Esophagus muscularis mucosa (tissue), 4 donors: Measurements from ENCODE around the gene COL3A1. TPM values are rescaled to one million over a fixed set of nuclear protein-coding genes. Genes with fewer than 3 reads are reported as not detected.

Experiments
- DNase-seq: peaks from one replicate; pipeline ENCODE4 v3.0.0-alpha.2; 2017; ENCODE audit errors: extremely low spot score
- H3K27ac ChIP-seq, 4 donors: fragments of 200-600 bp; sonication (generic); replicated peaks in 1 of 4; 1 replicate in 3 of 4; 2 replicates in 1 of 4; pipeline ENCODE4 v1.5.1; 2016 to 2019; ENCODE audit warnings: mild to moderate bottlenecking in 1 of 4
- H3K27me3 ChIP-seq, 4 donors: fragments of 200-600 bp; sonication (generic); one replicate each; pipeline versions ENCODE4 v1.5.1 to v1.6.0; 2016 to 2019
- H3K36me3 ChIP-seq, 4 donors: fragments of 200-600 bp; sonication (generic); one replicate each; pipeline ENCODE4 v1.5.1; 2016 to 2019
- H3K4me1 ChIP-seq, 4 donors: fragments of 200-600 bp; sonication (generic); one replicate each; pipeline ENCODE4 v1.5.1; 2016 to 2019
- H3K4me3 ChIP-seq, 4 donors: fragments of 200-600 bp; sonication (generic); 1 replicate in 2 of 4; 2 replicates in 2 of 4; pipeline ENCODE4 v1.5.1; 2016 to 2019; ENCODE audit warnings: mild to moderate bottlenecking in 4 of 4, moderate library complexity in 1 of 4
- H3K9me3 ChIP-seq, 4 donors: fragments of 200-600 bp; sonication (generic); 1 replicate in 3 of 4; 2 replicates in 1 of 4; pipeline ENCODE4 v1.5.1; 2016 to 2019
- EP300 ChIP-seq: sonication (generic); formaldehyde crosslinking; IDR thresholded peaks from one replicate; pipeline ENCODE4 v1.6.1; 2017; ENCODE audit warnings: antibody characterized with exemption
- POLR2A ChIP-seq: fragments of 450-650 bp; IDR thresholded peaks from one replicate; pipeline ENCODE4 v1.6.1; 2017; ENCODE audit warnings: antibody characterized with exemption, moderate library complexity, mild to moderate bottlenecking, low read depth
- POLR2AphosphoS5 ChIP-seq, 2 donors: sonication (generic); formaldehyde crosslinking; IDR thresholded peaks; one replicate each; pipeline ENCODE4 v1.6.1; 2017; ENCODE audit warnings: antibody characterized with exemption in 2 of 2
- WGBS: methylation state at CpG from one replicate; pipeline ENCODE4 v1.1.5; 2018; 5-methylcytosine and 5-hydroxymethylcytosine counted together
- intact Hi-C: fragments of 100-400 bp; cut with DNase I; formaldehyde crosslinking; loops from one replicate; pipeline ENCODE4 v1.15.1; 2023
- total RNA-seq, 4 donors: library from RNA; depleted of rRNA; stranded (reverse); fragments of >200 nt; gene quantifications; one replicate each; pipeline versions ENCODE4 v1.1.0 to v1.2.1, GENCODE V29; 2016
- TF ChIP-seq, protein P1 (sequence below), 3 experiments: fragments of 200-600 bp in 2 of 3; fragments of 450-650 bp in 1 of 3; sonication (generic) in 2 of 3; IDR thresholded peaks; one replicate each; pipeline ENCODE4 v1.5.1; 2017 to 2019; ENCODE audit warnings: antibody characterized with exemption in 3 of 3, mild to moderate bottlenecking in 2 of 3, moderate library complexity in 1 of 3

COL3A1 gene
- total RNA-seq, 4 donors from 2014 or later = 182 to 480 (median 236) TPM

DNA sequence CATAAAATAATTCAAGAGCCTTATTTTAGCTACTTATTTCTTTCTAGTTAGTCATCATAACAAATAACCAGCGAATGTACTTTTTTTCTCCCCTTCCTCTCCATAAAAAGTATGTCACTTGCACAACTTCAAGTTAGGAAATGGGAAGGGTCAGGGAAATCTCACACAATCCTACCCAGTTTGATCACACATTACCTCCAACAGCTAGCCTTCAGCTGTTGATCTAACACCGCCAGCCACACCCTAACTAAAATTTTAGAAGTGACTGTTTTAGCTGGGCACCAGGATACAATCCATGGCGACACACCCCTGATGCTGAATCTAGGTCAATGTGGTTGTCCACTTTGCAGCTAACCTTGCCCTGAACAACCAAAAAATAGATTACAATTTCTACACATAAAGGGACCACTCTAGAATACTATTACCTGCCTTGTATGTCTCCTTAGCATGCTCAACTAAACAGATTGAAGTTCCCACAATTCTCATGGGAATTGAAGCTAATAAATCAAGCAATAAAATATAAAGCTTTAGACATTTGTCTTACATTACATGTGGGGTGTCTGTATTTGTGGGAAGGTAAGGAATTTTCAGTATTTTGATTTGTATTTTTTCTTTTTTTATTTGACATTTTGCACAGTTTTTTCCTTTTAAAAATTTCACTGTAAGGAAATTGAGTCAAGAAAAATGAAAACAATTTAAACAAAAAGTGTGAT lies 7.3 kb upstream of the COL3A1 start:
- intact Hi-C loops = no loop called here
- Histone ChIP-seq H3K4me3 (no peak overlapping the region), H3K9me3 (no peaks in the 10 kb centered on the region), H3K36me3 (no peaks in the 10 kb centered on the region), H3K27ac (peak overlapping the region in 2 of 4 donors; percentile 0 to 32), H3K27me3 (no peaks in the 10 kb centered on the region), H3K4me1 (peaks cover 0 to 33% (median 19%) of the 10 kb centered on the region in 4 donors)
- DNase-seq = no peak
- TF ChIP-seq POLR2AphosphoS5 (IDR thresholded peaks at IDR 0.05) (no peak), POLR2A (no peak), EP300 (no peak)
- TF ChIP-seq, protein P1, sequence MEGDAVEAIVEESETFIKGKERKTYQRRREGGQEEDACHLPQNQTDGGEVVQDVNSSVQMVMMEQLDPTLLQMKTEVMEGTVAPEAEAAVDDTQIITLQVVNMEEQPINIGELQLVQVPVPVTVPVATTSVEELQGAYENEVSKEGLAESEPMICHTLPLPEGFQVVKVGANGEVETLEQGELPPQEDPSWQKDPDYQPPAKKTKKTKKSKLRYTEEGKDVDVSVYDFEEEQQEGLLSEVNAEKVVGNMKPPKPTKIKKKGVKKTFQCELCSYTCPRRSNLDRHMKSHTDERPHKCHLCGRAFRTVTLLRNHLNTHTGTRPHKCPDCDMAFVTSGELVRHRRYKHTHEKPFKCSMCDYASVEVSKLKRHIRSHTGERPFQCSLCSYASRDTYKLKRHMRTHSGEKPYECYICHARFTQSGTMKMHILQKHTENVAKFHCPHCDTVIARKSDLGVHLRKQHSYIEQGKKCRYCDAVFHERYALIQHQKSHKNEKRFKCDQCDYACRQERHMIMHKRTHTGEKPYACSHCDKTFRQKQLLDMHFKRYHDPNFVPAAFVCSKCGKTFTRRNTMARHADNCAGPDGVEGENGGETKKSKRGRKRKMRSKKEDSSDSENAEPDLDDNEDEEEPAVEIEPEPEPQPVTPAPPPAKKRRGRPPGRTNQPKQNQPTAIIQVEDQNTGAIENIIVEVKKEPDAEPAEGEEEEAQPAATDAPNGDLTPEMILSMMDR (IDR thresholded peaks at IDR 0.05) = no peak
- WGBS = 92% methylated on average over 3 of the region's 3 CpGs

DNA sequence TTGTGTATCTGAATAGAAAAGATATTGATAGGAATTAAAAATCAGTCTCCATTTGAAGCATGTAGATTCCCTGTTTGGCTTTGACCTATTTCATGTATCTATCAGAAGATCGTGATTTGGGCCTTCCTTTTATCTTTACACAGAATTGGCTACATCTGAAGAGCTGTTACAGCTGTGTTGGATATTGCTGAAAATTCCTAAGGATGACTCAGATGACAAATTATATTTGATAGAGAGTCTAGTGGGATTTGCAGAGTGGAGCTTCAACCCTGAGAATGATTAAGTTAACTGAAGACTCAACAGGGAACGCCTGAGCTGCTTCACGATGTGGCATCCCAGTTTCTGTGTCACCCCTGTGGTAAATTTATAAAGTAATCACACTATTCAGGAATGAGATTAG lies 4.9 kb upstream of the COL3A1 start:
- Histone ChIP-seq H3K27ac (peak overlapping the region; percentile 35 to 79 (median 37)), H3K4me3 (no peak overlapping the region), H3K36me3 (no peaks in the 10 kb centered on the region), H3K27me3 (no peaks in the 10 kb centered on the region), H3K9me3 (no peaks in the 10 kb centered on the region), H3K4me1 (peaks cover 0 to 47% (median 31%) of the 10 kb centered on the region in 4 donors)
- DNase-seq = no peak
- 42% methylated on average over 3 of the region's 3 CpGs for WGBS
- intact Hi-C loops = no loop called here
- TF ChIP-seq POLR2AphosphoS5 (IDR thresholded peaks at IDR 0.05) = peak in 1 of 2 donors; percentile 14
- TF ChIP-seq, protein P1 (IDR thresholded peaks at IDR 0.05) = no peak

DNA sequence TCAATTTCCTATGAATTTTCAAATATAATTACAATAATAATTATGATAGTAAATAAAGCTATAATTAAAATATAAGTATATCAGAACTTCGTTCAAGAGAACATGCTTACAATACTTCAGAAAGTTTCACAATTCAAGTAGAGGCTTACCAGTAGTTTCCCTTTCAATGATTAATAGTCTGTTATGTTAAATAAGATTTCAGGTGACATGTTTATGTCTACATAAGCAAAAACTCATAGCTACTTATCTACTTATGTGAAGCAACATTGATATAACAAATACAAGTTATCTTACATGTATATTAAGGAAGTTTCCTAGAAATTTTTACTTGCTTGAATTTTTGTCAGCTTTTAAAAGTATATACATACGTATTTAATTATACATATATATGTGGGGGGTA lies 4.5 kb upstream of the COL3A1 start:
- H3K4me1 ChIP-seq = peaks cover 0 to 47% (median 31%) of the 10 kb centered on the region in 4 donors
- DNase-seq = no peak
- 61% methylated on average over 2 of the region's 2 CpGs for WGBS
- no peak overlapping the region for H3K4me3 ChIP-seq
- H3K9me3 ChIP-seq = no peaks in the 10 kb centered on the region
- no peaks in the 10 kb centered on the region for H3K27me3 ChIP-seq
- peak overlapping the region; percentile 35 to 79 (median 37) for H3K27ac ChIP-seq
- TF ChIP-seq POLR2AphosphoS5 (IDR thresholded peaks at IDR 0.05) (no peak), POLR2A (no peak), EP300 (no peak)
- TF ChIP-seq, protein P1 (IDR thresholded peaks at IDR 0.05) = no peak
- intact Hi-C loops = loop anchor here (10.0 kb wide), 2 partner anchors 75 to 675 kb away; partner anchors contain the start of gene GULP1
- no peaks in the 10 kb centered on the region for H3K36me3 ChIP-seq

DNA sequence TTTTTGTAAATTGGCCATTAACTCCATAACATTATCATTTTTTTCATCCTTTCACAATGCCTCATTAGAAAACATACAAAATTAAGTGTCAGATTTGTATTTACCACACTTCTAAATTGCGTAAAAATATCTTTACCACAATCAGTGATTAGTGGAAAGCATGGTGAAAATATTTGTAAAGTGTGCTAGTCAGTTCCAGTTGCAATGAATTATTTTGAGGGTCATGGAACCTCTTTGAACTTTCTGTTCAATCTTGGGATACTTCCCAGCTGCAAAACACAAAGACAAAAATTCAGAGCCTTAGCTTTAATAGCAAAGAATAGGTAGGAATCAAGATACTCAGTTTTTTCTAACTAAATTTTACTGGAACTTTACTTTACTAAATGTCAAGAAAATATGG lies 4.0 kb upstream of the COL3A1 start:
- Histone ChIP-seq H3K4me3 (no peak overlapping the region), H3K4me1 (peaks cover 0 to 47% (median 31%) of the 10 kb centered on the region in 4 donors), H3K27ac (peak overlapping the region; percentile 35 to 79 (median 37)), H3K9me3 (no peaks in the 10 kb centered on the region), H3K27me3 (no peaks in the 10 kb centered on the region), H3K36me3 (no peaks in the 10 kb centered on the region)
- intact Hi-C loops = loop anchor here (10.0 kb wide), 2 partner anchors 75 to 675 kb away; partner anchors contain the start of gene GULP1
- 79% methylated on average over 1 of the region's 1 CpG for WGBS
- TF ChIP-seq POLR2AphosphoS5 (IDR thresholded peaks at IDR 0.05) (no peak), POLR2A (no peak), EP300 (no peak)
- TF ChIP-seq, protein P1 (IDR thresholded peaks at IDR 0.05) = no peak
- DNase-seq = no peak
